CD4-positive, alpha-beta T cell treated with Interleukin-10 for 1 hour (primary cell): ENCODE data around the gene TMEM255B.
"Not testable (repeated sequence)": the region's sequence is repeated elsewhere in the genome, so short reads cannot be mapped to it uniquely, and the experiment has no call there.

Experiments used
- DNase-seq: peaks from one replicate; pipeline ENCODE4 v3.0.0-alpha.2; 2020

Gene TMEM255B

DNA sequence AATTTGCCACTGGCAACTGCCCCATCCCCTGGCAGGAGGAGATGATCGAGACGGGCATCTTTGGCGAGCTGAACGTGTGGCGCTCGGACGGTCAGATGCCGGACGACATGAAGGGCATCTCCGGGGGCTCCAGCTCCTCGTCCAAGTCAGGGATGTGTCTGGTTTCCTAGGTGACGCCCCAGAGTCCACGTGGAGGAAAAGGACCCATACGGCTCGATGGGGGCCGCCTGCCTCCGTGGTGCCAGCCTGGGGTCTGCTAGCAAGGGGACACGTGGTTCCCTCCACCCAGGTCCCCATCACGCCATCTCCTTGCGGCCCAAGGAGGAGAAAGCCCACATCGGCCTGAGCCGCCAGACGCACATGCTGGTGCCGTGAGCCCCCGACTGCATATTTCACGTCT, 23.8 kb upstream of the TMEM255B start:
- DNase-seq: no peak

GRCh38 chr13:113735750-113736149, 23.3 kb upstream of the TMEM255B start:
- DNase-seq: no peak

DNA sequence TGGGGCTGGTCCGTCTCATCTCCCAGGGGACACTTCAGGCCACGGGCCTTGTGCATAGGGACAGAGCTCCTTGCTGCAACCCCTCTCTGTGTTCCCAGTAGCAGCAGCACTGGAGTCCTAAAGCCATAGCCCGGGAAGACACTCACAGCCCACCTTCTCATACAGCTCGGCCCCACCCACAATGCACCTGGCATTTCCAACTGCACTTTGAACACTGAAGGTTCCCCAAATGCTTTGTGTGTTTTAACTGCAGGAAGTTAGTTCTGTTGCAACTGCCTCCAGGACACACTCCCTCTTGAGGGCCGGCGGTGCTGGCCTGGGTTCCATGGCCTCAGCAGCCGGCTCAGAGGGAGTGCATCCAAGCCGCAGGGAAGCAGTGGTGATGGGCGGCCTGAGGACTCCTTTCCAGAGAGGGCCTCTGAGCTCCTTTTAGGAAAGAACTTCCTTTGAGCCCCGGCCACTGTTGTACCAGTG, 22.7 kb upstream of the TMEM255B start:
- DNase-seq: no peak

DNA sequence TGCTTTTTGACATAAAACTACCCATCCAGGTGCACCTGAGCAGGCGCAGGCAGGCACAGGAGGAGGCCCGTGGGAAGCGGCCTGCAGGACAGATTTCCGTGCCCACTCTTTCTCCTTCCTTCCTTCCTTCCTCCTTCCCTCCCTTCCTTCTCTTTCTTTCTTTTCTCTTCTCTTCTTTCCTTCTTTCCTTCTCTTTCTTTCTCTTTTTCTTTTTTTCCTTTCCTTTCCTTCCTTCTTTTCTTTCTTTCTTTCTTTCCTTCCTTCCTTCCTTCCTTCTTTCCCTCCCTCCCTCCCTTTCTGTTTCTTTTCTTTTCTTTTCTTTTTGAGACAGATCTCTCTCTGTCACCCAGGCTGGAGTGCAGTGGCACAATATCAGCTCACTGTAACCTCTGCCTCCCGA, 21.2 kb upstream of the TMEM255B start:
- no peak for DNase-seq

DNA sequence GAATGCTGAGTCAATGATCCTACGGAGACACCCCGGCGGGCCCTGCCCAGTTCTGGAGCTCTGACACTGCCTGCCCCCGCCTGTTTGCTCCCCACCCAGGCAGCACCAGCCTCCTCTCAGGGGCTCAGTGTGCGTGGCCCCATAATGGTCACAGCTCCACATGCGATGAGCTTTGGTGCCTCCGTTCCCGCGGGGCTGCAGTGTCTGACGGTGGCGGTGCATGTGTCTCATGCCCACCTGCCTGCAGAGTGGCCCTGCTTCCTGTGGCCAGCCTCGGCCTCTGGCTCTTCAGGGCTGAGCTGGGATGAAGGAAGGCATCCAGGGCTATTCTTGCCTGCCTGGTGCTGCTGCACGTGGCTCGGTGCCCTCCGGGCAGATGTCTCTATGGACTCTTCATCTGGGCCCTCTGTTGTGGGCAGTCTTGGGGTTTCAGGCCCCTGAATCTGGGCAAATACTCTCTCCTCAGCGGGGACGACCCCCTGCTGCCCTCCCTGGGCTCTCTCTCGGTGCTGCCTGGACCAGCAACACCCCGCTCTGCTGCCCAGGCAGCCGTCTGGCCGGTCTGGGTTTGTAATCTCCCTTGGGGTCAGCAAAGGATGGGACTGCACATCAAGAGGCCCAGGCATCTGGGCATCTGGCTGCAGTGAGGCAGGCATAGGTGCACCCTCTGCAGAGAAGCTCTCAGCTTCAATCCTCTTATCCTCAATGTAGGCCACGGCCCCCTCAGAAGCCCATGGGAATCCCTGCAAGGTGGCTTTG, 19.3 kb upstream of the TMEM255B start:
- no peak for DNase-seq

GRCh38 chr13:113740286-113740556, 18.8 kb upstream of the TMEM255B start:
- DNase-seq: no peak

GRCh38 chr13:113740661-113741060, 18.4 kb upstream of the TMEM255B start:
- DNase-seq: no peak

DNA sequence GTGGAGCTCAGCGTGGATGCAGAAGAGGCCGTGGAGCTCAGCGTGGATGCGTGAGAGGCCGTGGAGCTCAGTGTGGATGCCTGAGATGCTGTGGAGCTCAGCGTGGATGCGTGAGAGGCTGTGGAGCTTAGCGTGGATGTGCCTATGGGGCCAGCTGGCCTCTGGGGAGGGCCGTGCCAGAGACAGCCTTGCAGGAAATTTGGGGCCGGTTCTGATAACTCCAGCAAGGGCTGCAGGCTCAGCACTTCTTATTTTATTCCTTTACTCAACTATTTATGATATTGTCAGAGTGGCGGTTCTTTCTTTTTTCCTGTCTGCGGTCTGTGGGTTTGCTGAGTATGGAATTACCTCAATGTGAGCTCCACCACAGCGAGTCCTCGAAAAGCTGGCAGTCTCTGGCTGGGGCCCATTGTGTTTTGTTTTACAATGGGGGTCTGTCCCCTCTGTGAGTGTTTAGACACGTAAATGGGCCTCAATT, 17.8 kb upstream of the TMEM255B start:
- peak; percentile 30 for DNase-seq

- no peak for DNase-seq
Observed at GRCh38 chr13:113742000-113742441, 17.0 kb upstream of the TMEM255B start.

- DNase-seq: no peak
Observed at GRCh38 chr13:113742445-113743120, 16.4 kb upstream of the TMEM255B start.

- DNase-seq: no peak
Observed at GRCh38 chr13:113743366-113744195, 15.4 kb upstream of the TMEM255B start.

DNA sequence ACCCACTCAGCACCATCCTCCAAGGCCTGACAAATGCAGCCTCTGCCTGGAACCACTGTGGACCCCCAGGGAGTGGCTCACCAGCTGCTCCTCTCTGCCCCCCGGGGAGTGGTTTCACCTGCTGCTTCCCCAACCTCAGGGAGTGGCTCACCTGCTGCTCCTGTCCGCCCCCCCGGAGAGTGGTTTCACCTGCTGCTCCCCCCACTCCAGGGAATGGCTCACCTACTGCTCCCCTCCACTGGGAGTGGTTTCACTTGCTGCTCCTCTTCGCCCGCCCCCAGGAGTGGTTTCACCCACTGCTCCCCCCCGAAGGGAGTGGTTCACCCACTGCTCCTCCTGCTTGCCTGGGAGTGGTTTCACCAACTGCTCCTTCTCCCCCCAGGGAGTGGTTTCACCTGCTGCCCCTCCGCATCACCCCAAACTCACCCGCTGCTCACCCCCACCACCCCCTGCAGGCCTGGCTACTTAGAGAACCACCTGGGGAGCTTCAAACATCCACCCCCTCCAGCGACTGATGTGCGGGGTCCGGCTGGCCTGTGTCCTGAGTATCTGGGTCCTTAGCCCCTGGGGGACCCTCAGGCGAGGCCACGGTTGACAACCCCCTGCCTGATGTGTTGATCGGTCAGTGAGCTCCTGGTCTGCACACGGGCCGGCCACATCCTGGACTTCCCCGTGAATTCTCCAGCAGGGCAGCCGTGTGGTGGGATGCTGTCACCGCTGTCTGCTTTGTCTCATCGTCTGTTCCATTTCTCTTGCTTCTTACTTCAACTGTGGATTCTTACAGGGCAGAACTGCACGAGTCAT, 14.6 kb upstream of the TMEM255B start:
- no peak for DNase-seq

- DNase-seq: no peak
Observed at GRCh38 chr13:113745059-113745458, 14.0 kb upstream of the TMEM255B start.

DNA sequence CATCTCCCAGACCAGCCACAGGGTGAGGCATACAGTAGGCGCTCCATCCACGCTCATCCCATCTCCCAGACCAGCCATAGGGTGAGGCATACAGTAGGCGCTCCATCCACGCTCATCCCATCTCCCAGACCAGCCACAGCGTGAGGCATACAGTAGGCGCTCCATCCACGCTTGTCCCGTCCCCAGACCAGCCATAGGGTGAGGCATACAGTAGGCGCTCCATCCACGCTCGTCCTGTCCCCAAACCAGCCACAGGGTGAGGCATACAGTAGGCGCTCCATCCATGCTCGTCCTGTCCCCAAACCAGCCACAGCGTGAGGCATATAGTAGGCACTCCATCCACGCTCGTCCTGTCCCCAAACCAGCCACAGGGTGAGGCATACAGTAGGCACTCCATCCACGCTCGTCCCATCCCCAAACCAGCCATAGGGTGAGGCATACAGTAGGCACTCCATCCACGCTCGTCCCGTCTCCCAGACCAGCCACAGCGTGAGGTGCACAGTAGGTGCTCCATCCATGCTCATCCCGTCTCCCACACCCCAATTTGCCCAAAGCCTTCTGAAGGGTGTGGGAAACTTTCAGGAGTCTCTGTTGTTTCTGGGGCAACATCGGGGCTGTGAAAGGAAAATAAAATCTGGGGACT, 13.4 kb upstream of the TMEM255B start:
- not testable (repeated sequence) for DNase-seq

- no peak for DNase-seq
Observed at GRCh38 chr13:113746143-113746525, 12.9 kb upstream of the TMEM255B start.

- no peak for DNase-seq
Observed at GRCh38 chr13:113746671-113747070, 12.4 kb upstream of the TMEM255B start.

DNA sequence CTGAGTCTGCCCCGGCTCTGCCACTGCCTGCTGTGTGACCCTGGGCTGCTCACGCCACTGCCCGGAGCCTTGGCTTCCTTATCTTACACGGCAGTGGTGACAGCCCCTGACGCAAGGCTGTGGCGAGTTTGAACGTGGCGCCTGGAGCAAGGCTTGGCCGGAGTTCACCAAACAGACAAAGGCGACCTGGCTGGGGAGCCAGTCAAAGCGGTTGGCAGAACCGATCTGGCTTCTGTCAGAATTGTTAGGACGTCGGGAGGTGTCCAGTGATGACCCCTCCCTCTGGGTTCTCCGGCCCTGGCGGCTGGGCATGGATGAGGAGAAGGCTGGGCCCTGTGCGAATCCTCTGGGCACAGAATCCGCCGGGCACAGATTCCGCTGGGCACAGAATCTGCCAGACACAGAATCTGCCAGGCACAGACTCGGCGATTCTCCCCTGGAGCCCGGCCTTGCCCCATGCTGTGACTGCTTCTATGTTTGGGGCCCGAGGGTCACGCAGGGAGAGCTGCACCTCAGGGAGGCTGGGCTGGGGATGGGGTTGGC, 11.7 kb upstream of the TMEM255B start:
- DNase-seq: no peak

- DNase-seq: no peak
Observed at GRCh38 chr13:113748101-113748861, 10.7 kb upstream of the TMEM255B start.

GRCh38 chr13:113748862-113749451, 10.1 kb upstream of the TMEM255B start:
- DNase-seq: no peak

DNA sequence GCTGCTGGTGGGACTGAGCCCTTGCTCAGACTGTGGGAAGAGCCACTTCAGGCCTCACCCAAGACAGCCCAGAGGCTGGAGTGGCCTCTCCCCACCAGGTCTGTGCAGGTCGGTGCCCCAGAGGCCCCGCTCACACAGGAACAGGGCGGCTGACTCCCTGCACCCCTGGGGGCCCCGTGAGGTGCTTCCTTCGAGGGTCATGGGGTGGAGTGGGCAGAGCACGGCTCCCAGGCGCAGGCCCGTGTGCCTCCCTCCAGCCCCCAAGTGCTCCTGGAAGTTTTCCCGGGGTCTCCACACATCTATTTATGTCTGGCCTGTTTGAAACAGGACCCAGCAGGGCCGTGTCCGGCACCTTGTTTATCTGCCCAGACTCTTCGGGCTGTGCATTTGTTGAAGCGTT, 9.5 kb upstream of the TMEM255B start:
- no peak for DNase-seq

- no peak for DNase-seq
Observed at GRCh38 chr13:113749967-113750366, 9.1 kb upstream of the TMEM255B start.
